GM21619 (cell line): Measurements from ENCODE around the gene CACNA2D3.

Experiments used
- ATAC-seq: cut with Tn5 transposase; IDR thresholded peaks from one replicate; pipeline ENCODE4 v1.9.1; 2021; ENCODE audit not compliant: unreplicated experiment

The CACNA2D3 gene

GRCh38 chr3:54213907-54214306, 91.6 kb downstream of the CACNA2D3 start:
- no peak for ATAC-seq

- no peak for ATAC-seq
Observed at GRCh38 chr3:54214845-54215244, 92.5 kb downstream of the CACNA2D3 start.

- no peak for ATAC-seq
Observed at GRCh38 chr3:54215521-54215920, 93.2 kb downstream of the CACNA2D3 start.

- no peak for ATAC-seq
Observed at GRCh38 chr3:54217828-54218227, 95.5 kb downstream of the CACNA2D3 start.

- ATAC-seq = no peak
Observed at GRCh38 chr3:54222316-54222715, 100.0 kb downstream of the CACNA2D3 start.

- ATAC-seq = no peak
Observed at GRCh38 chr3:54223063-54223462, 100.7 kb downstream of the CACNA2D3 start.

GRCh38 chr3:54225841-54226528, 103.6 kb downstream of the CACNA2D3 start:
- no peak for ATAC-seq

GRCh38 chr3:54228806-54229205, 106.5 kb downstream of the CACNA2D3 start:
- ATAC-seq = no peak

- no peak for ATAC-seq
Observed at GRCh38 chr3:54232618-54233017, 110.3 kb downstream of the CACNA2D3 start.

GRCh38 chr3:54235998-54236397, 113.6 kb downstream of the CACNA2D3 start:
- ATAC-seq = no peak

GRCh38 chr3:54237109-54237508, 114.8 kb downstream of the CACNA2D3 start:
- no peak for ATAC-seq

- no peak for ATAC-seq
Observed at GRCh38 chr3:54237788-54238502, 115.6 kb downstream of the CACNA2D3 start.

- no peak for ATAC-seq
Observed at GRCh38 chr3:54240309-54240708, 118.0 kb downstream of the CACNA2D3 start.

- ATAC-seq = no peak
Observed at GRCh38 chr3:54243056-54243931, 120.9 kb downstream of the CACNA2D3 start.

GRCh38 chr3:54243960-54244682, 121.8 kb downstream of the CACNA2D3 start:
- ATAC-seq = no peak

- no peak for ATAC-seq
Observed at GRCh38 chr3:54251705-54252104, 129.4 kb downstream of the CACNA2D3 start.

GRCh38 chr3:54257125-54257720, 134.9 kb downstream of the CACNA2D3 start:
- ATAC-seq = no peak

- no peak for ATAC-seq
Observed at GRCh38 chr3:54259636-54260035, 137.3 kb downstream of the CACNA2D3 start.

GRCh38 chr3:54261141-54261540, 138.8 kb downstream of the CACNA2D3 start:
- ATAC-seq = no peak

- no peak for ATAC-seq
Observed at GRCh38 chr3:54262541-54262940, 140.2 kb downstream of the CACNA2D3 start.

- ATAC-seq = no peak
Observed at GRCh38 chr3:54262946-54263345, 140.6 kb downstream of the CACNA2D3 start.
